WERI-Rb-1 (cell line): ENCODE results near the gene PACRG.

Source experiments
- DNase-seq: peaks from one replicate; pipeline ENCODE4 v3.0.0-alpha.2; 2020
- H3K27ac ChIP-seq: fragments of 250-450 bp; sonication (Bioruptor Pico); 2 replicates; pipeline ENCODE4 v1.5.1; 2020; ENCODE audit warnings: mild to moderate bottlenecking, moderate library complexity
- H3K27me3 ChIP-seq: fragments of 250-450 bp; sonication (Bioruptor Pico); 2 replicates; pipeline ENCODE4 v1.5.1; 2021; ENCODE audit warnings: mild to moderate bottlenecking, low read depth, moderate library complexity; ENCODE audit not compliant: insufficient read depth, severe bottlenecking
- H3K36me3 ChIP-seq: fragments of 250-450 bp; sonication (Bioruptor Pico); 2 replicates; pipeline ENCODE4 v1.5.1; 2020; ENCODE audit warnings: mild to moderate bottlenecking, moderate library complexity
- H3K4me3 ChIP-seq: 2 replicates; pipeline ENCODE4 v1.5.1; 2011; ENCODE audit warnings: low read depth, mild to moderate bottlenecking, control low read depth, low read length
- H3K9me3 ChIP-seq: fragments of 250-450 bp; sonication (Bioruptor Pico); 2 replicates; pipeline ENCODE4 v1.5.1; 2021; ENCODE audit warnings: mild to moderate bottlenecking, moderate library complexity; ENCODE audit not compliant: severe bottlenecking
- CTCF ChIP-seq: IDR thresholded peaks from 2 replicates; pipeline ENCODE4 v1.5.1; 2011; ENCODE audit warnings: low read depth, mild to moderate bottlenecking, control low read depth, inconsistent platforms, low read length

The PACRG gene

GRCh38 chr6:162868397-162868796, 140.6 kb downstream of the PACRG start:
- H3K36me3 ChIP-seq = no peaks in the 10 kb centered on the region
- H3K27me3 ChIP-seq = no peaks in the 10 kb centered on the region
- H3K27ac ChIP-seq = no peak overlapping the region
- H3K9me3 ChIP-seq = no peaks in the 10 kb centered on the region
- TF ChIP-seq CTCF = no peak
- no peak overlapping the region for H3K4me3 ChIP-seq
- no peak for DNase-seq

GRCh38 chr6:162871966-162872365, 144.2 kb downstream of the PACRG start:
- H3K36me3 ChIP-seq = no peaks in the 10 kb centered on the region

GRCh38 chr6:162873537-162873936, 145.8 kb downstream of the PACRG start:
- no peaks in the 10 kb centered on the region for H3K36me3 ChIP-seq
- no peak for DNase-seq
- no peaks in the 10 kb centered on the region for H3K27me3 ChIP-seq
- TF ChIP-seq CTCF = no peak
- no peak overlapping the region for H3K27ac ChIP-seq
- H3K9me3 ChIP-seq = peaks cover 3% of the 10 kb centered on the region
- no peak overlapping the region for H3K4me3 ChIP-seq

More at GRCh38 chr6:162871966-162872365, 144.2 kb downstream of the PACRG start:
- Histone ChIP-seq H3K9me3 (peaks cover under 1% of the 10 kb centered on the region), H3K4me3 (no peak overlapping the region), H3K27me3 (no peaks in the 10 kb centered on the region), H3K27ac (no peak overlapping the region)
- TF ChIP-seq CTCF = no peak
- DNase-seq = no peak

- Histone ChIP-seq H3K9me3 (peaks cover 3% of the 10 kb centered on the region), H3K27me3 (no peaks in the 10 kb centered on the region), H3K27ac (no peak overlapping the region), H3K36me3 (no peaks in the 10 kb centered on the region), H3K4me3 (no peak overlapping the region)
- DNase-seq = no peak
- no peak for TF ChIP-seq CTCF
Observed at GRCh38 chr6:162875070-162875469, 147.3 kb downstream of the PACRG start.

- no peak overlapping the region for H3K27ac ChIP-seq
- no peaks in the 10 kb centered on the region for H3K9me3 ChIP-seq
- no peak overlapping the region for H3K4me3 ChIP-seq
- no peak for DNase-seq
- no peaks in the 10 kb centered on the region for H3K27me3 ChIP-seq
- no peak for TF ChIP-seq CTCF
- H3K36me3 ChIP-seq = no peaks in the 10 kb centered on the region
Observed at GRCh38 chr6:162882801-162883481, 155.2 kb downstream of the PACRG start.
